Lower leg skin (tissue), 3 donors: Measurements from ENCODE around the gene RAB22A.

Experiments
- POLR2A ChIP-seq, 2 donors: fragments of 450-650 bp; IDR thresholded peaks; one replicate each; pipeline ENCODE4 v1.6.1; 2016 to 2017; ENCODE audit warnings: antibody characterized with exemption in 2 of 2, mild to moderate bottlenecking in 1 of 2, moderate library complexity in 1 of 2
- TF ChIP-seq, protein P1 (sequence below), 3 donors: fragments of 450-650 bp; IDR thresholded peaks; one replicate each; pipeline ENCODE4 v1.5.1; 2016; ENCODE audit warnings: antibody characterized with exemption in 3 of 3, mild to moderate bottlenecking in 3 of 3, moderate library complexity in 2 of 3

DNA sequence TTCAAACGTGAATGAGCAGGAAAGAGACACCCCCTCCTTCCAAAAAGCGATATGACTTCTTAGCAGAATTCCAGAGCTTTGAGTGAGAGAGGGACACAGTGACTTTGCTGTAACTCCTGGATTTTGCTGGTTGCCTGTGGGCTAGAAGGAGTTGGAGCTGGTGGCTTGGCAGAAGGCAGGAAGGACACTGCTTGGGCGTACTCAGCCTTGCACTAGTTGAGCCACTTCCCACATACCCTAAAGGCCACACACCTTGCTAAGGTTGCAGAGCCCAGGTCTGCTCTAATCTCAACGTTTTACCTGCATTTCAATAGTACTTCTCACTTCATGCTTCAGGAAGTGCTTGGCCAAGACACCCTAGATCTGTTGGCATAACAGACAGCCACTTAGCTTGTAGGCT is 30.6 kb downstream of the RAB22A start:
- TF ChIP-seq, protein P1, sequence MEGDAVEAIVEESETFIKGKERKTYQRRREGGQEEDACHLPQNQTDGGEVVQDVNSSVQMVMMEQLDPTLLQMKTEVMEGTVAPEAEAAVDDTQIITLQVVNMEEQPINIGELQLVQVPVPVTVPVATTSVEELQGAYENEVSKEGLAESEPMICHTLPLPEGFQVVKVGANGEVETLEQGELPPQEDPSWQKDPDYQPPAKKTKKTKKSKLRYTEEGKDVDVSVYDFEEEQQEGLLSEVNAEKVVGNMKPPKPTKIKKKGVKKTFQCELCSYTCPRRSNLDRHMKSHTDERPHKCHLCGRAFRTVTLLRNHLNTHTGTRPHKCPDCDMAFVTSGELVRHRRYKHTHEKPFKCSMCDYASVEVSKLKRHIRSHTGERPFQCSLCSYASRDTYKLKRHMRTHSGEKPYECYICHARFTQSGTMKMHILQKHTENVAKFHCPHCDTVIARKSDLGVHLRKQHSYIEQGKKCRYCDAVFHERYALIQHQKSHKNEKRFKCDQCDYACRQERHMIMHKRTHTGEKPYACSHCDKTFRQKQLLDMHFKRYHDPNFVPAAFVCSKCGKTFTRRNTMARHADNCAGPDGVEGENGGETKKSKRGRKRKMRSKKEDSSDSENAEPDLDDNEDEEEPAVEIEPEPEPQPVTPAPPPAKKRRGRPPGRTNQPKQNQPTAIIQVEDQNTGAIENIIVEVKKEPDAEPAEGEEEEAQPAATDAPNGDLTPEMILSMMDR (IDR thresholded peaks at IDR 0.05) = no peak
- TF ChIP-seq POLR2A (IDR thresholded peaks at IDR 0.05) = no peak
